GM19193 (cell line): ENCODE data around the gene BPIFB3.

ENCODE experiments used
- POLR2A ChIP-seq: IDR thresholded peaks from 4 replicates; pipeline ENCODE4 v1.6.1; 2011; ENCODE audit not compliant: insufficient read depth, insufficient read length; ENCODE audit errors: extremely low read depth

BPIFB3 gene

GRCh38 chr20:33032555-33032954 is 21.1 kb upstream of the BPIFB3 start:
- TF ChIP-seq POLR2A, result no peak

GRCh38 chr20:33033381-33033780 is 20.3 kb upstream of the BPIFB3 start:
- TF ChIP-seq POLR2A, result no peak

- no peak for TF ChIP-seq POLR2A
These were observed 19.6 kb upstream of the BPIFB3 start for GRCh38 chr20:33034115-33034514.

GRCh38 chr20:33034901-33035492 is 18.7 kb upstream of the BPIFB3 start:
- no peak for TF ChIP-seq POLR2A

- no peak for TF ChIP-seq POLR2A
These were observed 16.2 kb upstream of the BPIFB3 start for GRCh38 chr20:33037456-33037855.

- TF ChIP-seq POLR2A, result no peak
These were observed 15.5 kb upstream of the BPIFB3 start for GRCh38 chr20:33038243-33038642.

GRCh38 chr20:33042430-33042829 is 11.3 kb upstream of the BPIFB3 start:
- TF ChIP-seq POLR2A, result no peak

GRCh38 chr20:33042983-33043730 is 10.5 kb upstream of the BPIFB3 start:
- TF ChIP-seq POLR2A, result no peak

GRCh38 chr20:33043731-33044181 is 9.9 kb upstream of the BPIFB3 start:
- no peak for TF ChIP-seq POLR2A

- TF ChIP-seq POLR2A, result no peak
These were observed 7.3 kb upstream of the BPIFB3 start for GRCh38 chr20:33046412-33046811.

- no peak for TF ChIP-seq POLR2A
These were observed 2.4 kb upstream of the BPIFB3 start for GRCh38 chr20:33051333-33051732.

GRCh38 chr20:33054381-33054780 is 678 bp downstream of the BPIFB3 start:
- no peak for TF ChIP-seq POLR2A

- TF ChIP-seq POLR2A, result no peak
These were observed 1.1 kb downstream of the BPIFB3 start for GRCh38 chr20:33054791-33055190.

- no peak for TF ChIP-seq POLR2A
These were observed 5.4 kb downstream of the BPIFB3 start for GRCh38 chr20:33059136-33059535.

- no peak for TF ChIP-seq POLR2A
These were observed 6.2 kb downstream of the BPIFB3 start for GRCh38 chr20:33059741-33060390.

GRCh38 chr20:33061658-33062028 is 7.9 kb downstream of the BPIFB3 start:
- TF ChIP-seq POLR2A, result no peak

- TF ChIP-seq POLR2A, result no peak
These were observed 8.6 kb downstream of the BPIFB3 start for GRCh38 chr20:33062105-33062824.

- TF ChIP-seq POLR2A, result no peak
These were observed 9.1 kb downstream of the BPIFB3 start for GRCh38 chr20:33062825-33063149.
